SK-N-MC (cell line): ENCODE data around the gene FAM76B.

Source experiments
- DNase-seq: peaks from one replicate; pipeline ENCODE4 v3.0.0-alpha.2; 2011; ENCODE audit warnings: low read depth, low spot score
- H3K27ac ChIP-seq: fragments of 200-600 bp; sonication (generic); 2 replicates; pipeline ENCODE4 v1.5.1; 2016; ENCODE audit warnings: mixed run types
- H3K36me3 ChIP-seq: fragments of 200-600 bp; sonication (generic); 2 replicates; pipeline ENCODE4 v1.6.1; 2017; ENCODE audit warnings: antibody characterized with exemption, low read length, mixed read lengths; ENCODE audit not compliant: insufficient read depth
- H3K4me3 ChIP-seq: fragments of 200-600 bp; sonication (generic); 2 replicates; pipeline ENCODE4 v1.5.1; 2016
- H3K9ac ChIP-seq: fragments of 200-600 bp; sonication (generic); 2 replicates; pipeline ENCODE4 v1.8.0; 2017; ENCODE audit warnings: mixed run types, mixed read lengths; ENCODE audit not compliant: insufficient read length
- H3K9me3 ChIP-seq: fragments of 200-600 bp; sonication (generic); 2 replicates; pipeline ENCODE4 v1.6.1; 2017; ENCODE audit warnings: low read depth, mild to moderate bottlenecking, antibody characterized with exemption, low read length, moderate library complexity, mixed read lengths
- EZH2 ChIP-seq: fragments of 200-600 bp; sonication (generic); IDR thresholded peaks from one replicate; pipeline ENCODE4 v1.6.1; 2017; ENCODE audit warnings: antibody characterized with exemption
- FOXP2 ChIP-seq: optimal IDR thresholded peaks from 2 replicates; pipeline ENCODE3; 2011; ENCODE audit warnings: mild to moderate bottlenecking, moderate library complexity; ENCODE audit not compliant: insufficient read depth; ENCODE audit errors: extremely low read length, control extremely low read depth
- POLR2AphosphoS5 ChIP-seq: IDR thresholded peaks from 2 replicates; pipeline ENCODE4 v1.6.1; 2012; ENCODE audit warnings: mild to moderate bottlenecking, low read depth, low read length, borderline replicate concordance

The FAM76B gene

GRCh38 chr11:95788921-95789505 is 569 bp downstream of the FAM76B start:
- DNase-seq = no peak
- TF ChIP-seq FOXP2 (peak; percentile 3), POLR2AphosphoS5 (no peak)
- peak overlapping the region; percentile 91 for H3K9ac ChIP-seq
- H3K36me3 ChIP-seq = peaks cover 39% of the 10 kb centered on the region
- H3K4me3 ChIP-seq = peak overlapping the region; percentile 96
- H3K9me3 ChIP-seq = no peaks in the 10 kb centered on the region
- peak overlapping the region; percentile 97 for H3K27ac ChIP-seq

- Histone ChIP-seq H3K9ac (no peak overlapping the region), H3K27ac (no peak overlapping the region), H3K9me3 (no peaks in the 10 kb centered on the region), H3K36me3 (peaks cover 93% of the 10 kb centered on the region), H3K4me3 (no peak overlapping the region)
- no peak for TF ChIP-seq POLR2AphosphoS5
- no peak for TF ChIP-seq EZH2
- TF ChIP-seq FOXP2 = no peak
- DNase-seq = no peak
These were observed 9.0 kb downstream of the FAM76B start for GRCh38 chr11:95780544-95780943.

GRCh38 chr11:95778699-95779098 is 10.9 kb downstream of the FAM76B start:
- Histone ChIP-seq H3K9me3 (no peaks in the 10 kb centered on the region), H3K36me3 (peaks cover 92% of the 10 kb centered on the region), H3K27ac (no peak overlapping the region), H3K4me3 (no peak overlapping the region), H3K9ac (no peak overlapping the region)
- TF ChIP-seq POLR2AphosphoS5 (no peak), FOXP2 (no peak), EZH2 (no peak)
- DNase-seq = no peak

GRCh38 chr11:95776859-95777258 is 12.7 kb downstream of the FAM76B start:
- H3K36me3 ChIP-seq = peaks cover 87% of the 10 kb centered on the region
- DNase-seq = no peak
- no peaks in the 10 kb centered on the region for H3K9me3 ChIP-seq
- H3K27ac ChIP-seq = no peak overlapping the region
- H3K4me3 ChIP-seq = no peak overlapping the region
- H3K9ac ChIP-seq = no peak overlapping the region
- no peak for TF ChIP-seq FOXP2
- no peak for TF ChIP-seq POLR2AphosphoS5
- TF ChIP-seq EZH2 = no peak

GRCh38 chr11:95768521-95768920 is 21.1 kb downstream of the FAM76B start:
- TF ChIP-seq EZH2 = no peak
- no peak for TF ChIP-seq POLR2AphosphoS5
- no peak for TF ChIP-seq FOXP2
- no peak overlapping the region for H3K27ac ChIP-seq
- no peak overlapping the region for H3K4me3 ChIP-seq
- no peak for DNase-seq
- no peak overlapping the region for H3K9ac ChIP-seq
- H3K9me3 ChIP-seq = no peaks in the 10 kb centered on the region
- peaks cover 18% of the 10 kb centered on the region for H3K36me3 ChIP-seq

- no peak for TF ChIP-seq EZH2
- TF ChIP-seq FOXP2 = no peak
- no peak for TF ChIP-seq POLR2AphosphoS5
- no peak overlapping the region for H3K9ac ChIP-seq
These were observed 22.1 kb downstream of the FAM76B start for GRCh38 chr11:95767498-95767897.

GRCh38 chr11:95766701-95767100 is 22.9 kb downstream of the FAM76B start:
- Histone ChIP-seq H3K27ac (no peak overlapping the region), H3K9ac (no peak overlapping the region), H3K9me3 (no peaks in the 10 kb centered on the region), H3K4me3 (no peak overlapping the region), H3K36me3 (peaks cover 9% of the 10 kb centered on the region; the same call in 1 of the 2 replicates)
- no peak for TF ChIP-seq POLR2AphosphoS5
- TF ChIP-seq EZH2 = no peak
- TF ChIP-seq FOXP2 = no peak
- no peak for DNase-seq

More at GRCh38 chr11:95767498-95767897, 22.1 kb downstream of the FAM76B start:
- DNase-seq = no peak
- Histone ChIP-seq H3K4me3 (no peak overlapping the region), H3K27ac (no peak overlapping the region), H3K36me3 (peaks cover 12% of the 10 kb centered on the region; the same call in 1 of the 2 replicates), H3K9me3 (no peaks in the 10 kb centered on the region)

- H3K4me3 ChIP-seq = no peak overlapping the region
- no peaks in the 10 kb centered on the region for H3K36me3 ChIP-seq
- no peak overlapping the region for H3K27ac ChIP-seq
- H3K9me3 ChIP-seq = no peaks in the 10 kb centered on the region
- TF ChIP-seq EZH2 (no peak), POLR2AphosphoS5 (no peak), FOXP2 (no peak)
- no peak overlapping the region for H3K9ac ChIP-seq
- peak; percentile 30 for DNase-seq
These were observed 25.2 kb downstream of the FAM76B start for GRCh38 chr11:95764267-95764898.

- TF ChIP-seq EZH2 (no peak), POLR2AphosphoS5 (no peak), FOXP2 (no peak)
- H3K9ac ChIP-seq = no peak overlapping the region
- H3K36me3 ChIP-seq = no peaks in the 10 kb centered on the region
- H3K9me3 ChIP-seq = no peaks in the 10 kb centered on the region
- no peak for DNase-seq
- H3K27ac ChIP-seq = no peak overlapping the region
- no peak overlapping the region for H3K4me3 ChIP-seq
These were observed 27.0 kb downstream of the FAM76B start for GRCh38 chr11:95762534-95762933.

GRCh38 chr11:95760941-95761340 is 28.6 kb downstream of the FAM76B start:
- Histone ChIP-seq H3K4me3 (no peak overlapping the region), H3K9ac (no peak overlapping the region), H3K36me3 (no peaks in the 10 kb centered on the region), H3K27ac (no peak overlapping the region), H3K9me3 (no peaks in the 10 kb centered on the region)
- TF ChIP-seq EZH2 = no peak
- no peak for TF ChIP-seq POLR2AphosphoS5
- TF ChIP-seq FOXP2 = no peak
- no peak for DNase-seq
